K562 (cell line): Measurements from ENCODE around the gene SPATA25. TPM values are rescaled to one million over a fixed set of nuclear protein-coding genes. Genes with fewer than 3 reads are reported as not detected.

Experiments used
- ATF1 ChIP-seq, 2 experiments: fragments of 450-650 bp in 1 of 2; IDR thresholded peaks; 2 replicates each; pipeline ENCODE4 v1.6.1; 2016; ENCODE audit warnings: missing compliant biosample characterization in 1 of 2, missing genetic modification characterization in 1 of 2
- CBFA2T2 ChIP-seq: fragments of 450-650 bp; conservative IDR thresholded peaks from 2 replicates; pipeline ENCODE4 v1.6.1; 2017; ENCODE audit warnings: mild to moderate bottlenecking
- CHD2 ChIP-seq: IDR thresholded peaks from 2 replicates; pipeline ENCODE4 v1.6.1; 2011; ENCODE audit warnings: low read depth, low read length
- CREBBP ChIP-seq: IDR thresholded peaks from one replicate; pipeline ENCODE4 v1.6.1; 2012; ENCODE audit warnings: low read depth, mild to moderate bottlenecking, control low read depth, inconsistent platforms, low read length
- ETS2 ChIP-seq: IDR thresholded peaks from 2 replicates; pipeline ENCODE4 v1.6.1; 2016; ENCODE audit warnings: borderline replicate concordance, missing genetic modification characterization, mild to moderate bottlenecking, moderate library complexity, missing compliant biosample characterization; ENCODE audit not compliant: poor library complexity, severe bottlenecking
- HIVEP1 ChIP-seq: fragments of 250-450 bp; sonication (Bioruptor Pico); IDR thresholded peaks from 2 replicates; pipeline ENCODE4 v1.4.0; 2020; ENCODE audit warnings: mild to moderate bottlenecking
- JUN ChIP-seq, 2 experiments: sonication (generic) in 1 of 2; formaldehyde crosslinking in 1 of 2; IDR thresholded peaks; 2 replicates each; pipeline versions ENCODE4 v1.6.1 to v1.8.0; 2012 to 2022; ENCODE audit warnings: borderline replicate concordance in 2 of 2, mild to moderate bottlenecking in 2 of 2, improper control_type of control experiment in 1 of 2, low read depth in 1 of 2, low read length in 1 of 2, missing genetic modification reagents in 1 of 2
- NR1H2 ChIP-seq: sonication (generic); formaldehyde crosslinking; IDR thresholded peaks from 2 replicates; pipeline ENCODE4 v1.4.0; 2020; ENCODE audit warnings: mild to moderate bottlenecking, missing genetic modification reagents
- NR2C1 ChIP-seq, 2 experiments: fragments of 450-650 bp; IDR thresholded peaks; 2 replicates each; pipeline ENCODE4 v1.6.1; 2017; ENCODE audit warnings: mild to moderate bottlenecking in 2 of 2, antibody characterized with exemption in 1 of 2, inconsistent platforms in 1 of 2, missing compliant biosample characterization in 1 of 2, missing genetic modification characterization in 1 of 2
- RBBP5 ChIP-seq: fragments of 200-600 bp; sonication (generic); IDR thresholded peaks from 2 replicates; pipeline ENCODE4 v1.6.1; 2012; ENCODE audit warnings: borderline replicate concordance, mild to moderate bottlenecking, low read length, control low read depth, inconsistent platforms; ENCODE audit not compliant: insufficient read depth, poor library complexity, severe bottlenecking
- SMARCA5 ChIP-seq: fragments of 450-650 bp; IDR thresholded peaks from 2 replicates; pipeline ENCODE4 v1.6.1; 2016
- SMARCC2 ChIP-seq: fragments of 450-650 bp; IDR thresholded peaks from 2 replicates; pipeline ENCODE4 v1.6.1; 2017; ENCODE audit warnings: antibody characterized with exemption, moderate library complexity, mild to moderate bottlenecking, low read depth
- SP2 ChIP-seq: IDR thresholded peaks from 2 replicates; pipeline ENCODE4 v1.6.1; 2011; ENCODE audit warnings: mild to moderate bottlenecking, low read depth, low read length, moderate library complexity; ENCODE audit not compliant: poor library complexity, severe bottlenecking; ENCODE audit errors: extremely low read depth
- STAG1 ChIP-seq: sonication (generic); formaldehyde crosslinking; IDR thresholded peaks from 2 replicates; pipeline ENCODE4 v1.5.0; 2020; ENCODE audit warnings: missing genetic modification reagents, borderline replicate concordance
- TOE1 ChIP-seq, 2 experiments: fragments of 450-650 bp in 1 of 2; sonication (generic) in 1 of 2; formaldehyde crosslinking in 1 of 2; IDR thresholded peaks; 2 replicates each; pipeline versions ENCODE4 v1.7.1 to v1.8.0; 2016 to 2022; ENCODE audit warnings: borderline replicate concordance in 2 of 2, mild to moderate bottlenecking in 2 of 2, antibody characterized with exemption in 1 of 2, inconsistent platforms in 1 of 2, low read depth in 1 of 2, missing genetic modification reagents in 1 of 2, moderate library complexity in 1 of 2
- ZFP36 ChIP-seq: fragments of 150-350 bp; IDR thresholded peaks from 2 replicates; pipeline ENCODE4 v1.6.1; 2018; ENCODE audit warnings: low read length, low read depth; ENCODE audit not compliant: partially characterized antibody
- ZNF263 ChIP-seq: sonication (generic); formaldehyde crosslinking; IDR thresholded peaks from 2 replicates; pipeline ENCODE4 v1.8.0; 2022; ENCODE audit warnings: mild to moderate bottlenecking, missing genetic modification reagents, borderline replicate concordance
- polyA plus RNA-seq, 8 experiments: library from polyadenylated mRNA; depleted of rRNA in 4 of 8; stranded (reverse) in 5 of 8; unstranded in 3 of 8; fragments of >200 nt; fragmentation: Nextera tagmentation in 2 of 8; fragmentation: Illumina TruSeq in 1 of 8; extraction: Ambion mirVana in 2 of 8; extraction: Trizol in 1 of 8; gene quantifications; 2 replicates each; pipeline versions ENCODE4 v1.2.1 to v1.2.3, GENCODE V29; 2011 to 2014; ENCODE audit warnings: inconsistent platforms in 1 of 8, missing spikeins in 1 of 8
- total RNA-seq, 7 experiments: library from RNA; depleted of rRNA in 6 of 7; stranded (reverse); fragments of >200 nt in 6 of 7; fragmentation: Illumina TruSeq in 2 of 7; extraction: Trizol in 2 of 7; gene quantifications; 2 replicates each; pipeline versions ENCODE4 v1.2.1 to v1.2.3, GENCODE V29; 2011 to 2021; ENCODE audit warnings: low replicate concordance in 1 of 7
- TF ChIP-seq, protein P1 (sequence below): sonication (generic); formaldehyde crosslinking; IDR thresholded peaks from 2 replicates; pipeline ENCODE4 v1.8.0; 2023; ENCODE audit warnings: missing genetic modification reagents, mild to moderate bottlenecking, borderline replicate concordance
- TF ChIP-seq, protein P2 (sequence below): fragments of 450-650 bp; formaldehyde crosslinking; conservative IDR thresholded peaks from 2 replicates; pipeline ENCODE4 v1.4.0; 2022; ENCODE audit warnings: mild to moderate bottlenecking, missing genetic modification characterization

SPATA25 gene
- total and polyA plus RNA-seq, 9 of the 15 experiments (the other 6 are each of a cell fraction or from before 2014, with no cell fraction given) = 0.21 to 0.95 (median 0.53) TPM; not detected in 3

DNA sequence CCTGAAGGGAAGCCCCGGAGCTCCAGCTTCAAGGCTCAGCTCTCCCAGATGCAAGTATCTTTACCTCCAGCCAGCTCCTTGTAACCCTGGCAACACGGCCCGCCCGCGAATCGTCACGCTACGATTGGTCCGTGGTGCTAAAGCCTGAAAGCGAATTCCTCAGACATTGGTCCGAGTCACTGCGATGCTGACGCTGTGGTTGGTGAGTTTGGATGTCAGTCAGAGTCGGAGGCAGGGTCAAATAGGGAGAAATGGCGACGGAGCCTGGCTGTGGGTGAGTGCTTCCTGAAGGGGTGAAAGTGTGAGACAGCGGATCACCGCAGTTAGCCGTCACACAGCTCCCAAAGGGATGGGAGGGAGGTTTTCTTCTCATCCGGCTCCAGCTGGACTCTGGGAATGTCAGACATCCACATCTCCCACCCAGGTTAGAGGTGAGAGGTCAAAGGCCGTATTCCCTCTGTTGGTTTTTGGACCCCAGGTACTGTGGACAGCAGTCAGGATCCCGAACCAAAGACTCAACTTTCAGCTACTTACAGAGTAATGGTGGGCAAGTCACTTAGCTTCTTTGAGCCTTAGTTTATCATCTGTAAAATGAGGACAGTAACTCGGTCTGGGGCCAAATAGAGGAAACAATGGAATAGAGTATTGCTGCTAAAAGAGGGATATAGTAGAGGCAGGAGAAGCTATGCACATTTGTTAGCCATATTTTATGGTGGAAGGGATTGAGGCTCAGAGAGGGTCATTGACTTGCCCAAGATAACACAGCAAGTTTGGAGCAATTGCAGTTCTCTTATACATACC, 6.2 kb downstream of the SPATA25 start, which contains the start of gene ZSWIM1 (continued):
- TF ChIP-seq, protein P1, sequence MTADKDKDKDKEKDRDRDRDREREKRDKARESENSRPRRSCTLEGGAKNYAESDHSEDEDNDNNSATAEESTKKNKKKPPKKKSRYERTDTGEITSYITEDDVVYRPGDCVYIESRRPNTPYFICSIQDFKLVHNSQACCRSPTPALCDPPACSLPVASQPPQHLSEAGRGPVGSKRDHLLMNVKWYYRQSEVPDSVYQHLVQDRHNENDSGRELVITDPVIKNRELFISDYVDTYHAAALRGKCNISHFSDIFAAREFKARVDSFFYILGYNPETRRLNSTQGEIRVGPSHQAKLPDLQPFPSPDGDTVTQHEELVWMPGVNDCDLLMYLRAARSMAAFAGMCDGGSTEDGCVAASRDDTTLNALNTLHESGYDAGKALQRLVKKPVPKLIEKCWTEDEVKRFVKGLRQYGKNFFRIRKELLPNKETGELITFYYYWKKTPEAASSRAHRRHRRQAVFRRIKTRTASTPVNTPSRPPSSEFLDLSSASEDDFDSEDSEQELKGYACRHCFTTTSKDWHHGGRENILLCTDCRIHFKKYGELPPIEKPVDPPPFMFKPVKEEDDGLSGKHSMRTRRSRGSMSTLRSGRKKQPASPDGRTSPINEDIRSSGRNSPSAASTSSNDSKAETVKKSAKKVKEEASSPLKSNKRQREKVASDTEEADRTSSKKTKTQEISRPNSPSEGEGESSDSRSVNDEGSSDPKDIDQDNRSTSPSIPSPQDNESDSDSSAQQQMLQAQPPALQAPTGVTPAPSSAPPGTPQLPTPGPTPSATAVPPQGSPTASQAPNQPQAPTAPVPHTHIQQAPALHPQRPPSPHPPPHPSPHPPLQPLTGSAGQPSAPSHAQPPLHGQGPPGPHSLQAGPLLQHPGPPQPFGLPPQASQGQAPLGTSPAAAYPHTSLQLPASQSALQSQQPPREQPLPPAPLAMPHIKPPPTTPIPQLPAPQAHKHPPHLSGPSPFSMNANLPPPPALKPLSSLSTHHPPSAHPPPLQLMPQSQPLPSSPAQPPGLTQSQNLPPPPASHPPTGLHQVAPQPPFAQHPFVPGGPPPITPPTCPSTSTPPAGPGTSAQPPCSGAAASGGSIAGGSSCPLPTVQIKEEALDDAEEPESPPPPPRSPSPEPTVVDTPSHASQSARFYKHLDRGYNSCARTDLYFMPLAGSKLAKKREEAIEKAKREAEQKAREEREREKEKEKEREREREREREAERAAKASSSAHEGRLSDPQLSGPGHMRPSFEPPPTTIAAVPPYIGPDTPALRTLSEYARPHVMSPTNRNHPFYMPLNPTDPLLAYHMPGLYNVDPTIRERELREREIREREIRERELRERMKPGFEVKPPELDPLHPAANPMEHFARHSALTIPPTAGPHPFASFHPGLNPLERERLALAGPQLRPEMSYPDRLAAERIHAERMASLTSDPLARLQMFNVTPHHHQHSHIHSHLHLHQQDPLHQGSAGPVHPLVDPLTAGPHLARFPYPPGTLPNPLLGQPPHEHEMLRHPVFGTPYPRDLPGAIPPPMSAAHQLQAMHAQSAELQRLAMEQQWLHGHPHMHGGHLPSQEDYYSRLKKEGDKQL (CRISPR knock-in tag) = no peak
- TF ChIP-seq RBBP5 = peak; percentile 59
- no peak for TF ChIP-seq HIVEP1 (CRISPR knock-in tag)
- no peak for TF ChIP-seq ETS2 (tag)
- no peak for TF ChIP-seq ZNF263 (CRISPR knock-in tag)
- no peak for TF ChIP-seq NR1H2 (CRISPR knock-in tag)
- TF ChIP-seq CBFA2T2 = no peak
- TF ChIP-seq SMARCC2 = no peak
- no peak for TF ChIP-seq STAG1
- no peak; the same call in 1 of the 2 replicates for TF ChIP-seq ATF1 (CRISPR knock-in tag; IDR thresholded peaks at IDR 0.05)
- peak; percentile 92 for TF ChIP-seq ATF1 (tag; IDR thresholded peaks at IDR 0.05)
- no peak for TF ChIP-seq CREBBP
- peak; percentile 70; the same call in 1 of the 2 replicates for TF ChIP-seq SMARCA5
- peak; percentile 91 for TF ChIP-seq CHD2
- peak; percentile 96 for TF ChIP-seq SP2
- no peak for TF ChIP-seq JUN (IDR thresholded peaks at IDR 0.05; ENCODE audit: borderline replicate concordance, low read depth, low read length)
- TF ChIP-seq JUN (CRISPR knock-in tag; IDR thresholded peaks at IDR 0.05; ENCODE audit: borderline replicate concordance) = no peak
- TF ChIP-seq ZFP36 = peak; percentile 90
- peak; percentile 98 for TF ChIP-seq NR2C1 (IDR thresholded peaks at IDR 0.05)
- TF ChIP-seq NR2C1 (tag; IDR thresholded peaks at IDR 0.05) = peak; percentile 99
- TF ChIP-seq, protein P2, sequence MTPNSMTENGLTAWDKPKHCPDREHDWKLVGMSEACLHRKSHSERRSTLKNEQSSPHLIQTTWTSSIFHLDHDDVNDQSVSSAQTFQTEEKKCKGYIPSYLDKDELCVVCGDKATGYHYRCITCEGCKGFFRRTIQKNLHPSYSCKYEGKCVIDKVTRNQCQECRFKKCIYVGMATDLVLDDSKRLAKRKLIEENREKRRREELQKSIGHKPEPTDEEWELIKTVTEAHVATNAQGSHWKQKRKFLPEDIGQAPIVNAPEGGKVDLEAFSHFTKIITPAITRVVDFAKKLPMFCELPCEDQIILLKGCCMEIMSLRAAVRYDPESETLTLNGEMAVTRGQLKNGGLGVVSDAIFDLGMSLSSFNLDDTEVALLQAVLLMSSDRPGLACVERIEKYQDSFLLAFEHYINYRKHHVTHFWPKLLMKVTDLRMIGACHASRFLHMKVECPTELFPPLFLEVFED (CRISPR knock-in tag) = no peak
- no peak for TF ChIP-seq TOE1 (IDR thresholded peaks at IDR 0.05; ENCODE audit: borderline replicate concordance)
- TF ChIP-seq TOE1 (CRISPR knock-in tag; IDR thresholded peaks at IDR 0.05; ENCODE audit: borderline replicate concordance, low read depth) = no peak
